ENCODE data around the gene MSI2.

The MSI2 gene

GRCh38 chr17:57247261-57247660 lies 9.1 kb upstream of the MSI2 start:
- H3K27ac ChIP-seq = no peak overlapping the region
- peaks cover 21% of the 10 kb centered on the region for H3K9me3 ChIP-seq (ENCODE audit: severe bottlenecking)
- DNase-seq = no peak
- H3K36me3 ChIP-seq = no peaks in the 10 kb centered on the region
- no peak for TF ChIP-seq CTCF (IDR thresholded peaks at IDR 0.05; ENCODE audit: low read depth, low read length)
- H3K4me3 ChIP-seq (ENCODE audit: low read depth, low read length) = no peak overlapping the region
- no peaks in the 10 kb centered on the region for H3K27me3 ChIP-seq (ENCODE audit: insufficient read depth, low read depth, severe bottlenecking)

- TF ChIP-seq CTCF (IDR thresholded peaks at IDR 0.05; ENCODE audit: low read depth, low read length) = no peak
- Histone ChIP-seq H3K9me3 (ENCODE audit: severe bottlenecking) (peaks cover 21% of the 10 kb centered on the region), H3K36me3 (no peaks in the 10 kb centered on the region), H3K27me3 (ENCODE audit: insufficient read depth, low read depth, severe bottlenecking) (no peaks in the 10 kb centered on the region), H3K27ac (no peak overlapping the region), H3K4me3 (ENCODE audit: low read depth, low read length) (no peak overlapping the region)
- DNase-seq = no peak
Observed at GRCh38 chr17:57247913-57248312, 8.4 kb upstream of the MSI2 start.

- no peak for TF ChIP-seq CTCF (IDR thresholded peaks at IDR 0.05; ENCODE audit: low read depth, low read length)
- no peaks in the 10 kb centered on the region for H3K36me3 ChIP-seq
Observed at GRCh38 chr17:57249520-57249919, 6.8 kb upstream of the MSI2 start.

GRCh38 chr17:57251211-57251787 lies 5.0 kb upstream of the MSI2 start:
- Histone ChIP-seq H3K27ac (no peak overlapping the region), H3K27me3 (ENCODE audit: insufficient read depth, low read depth, severe bottlenecking) (no peaks in the 10 kb centered on the region), H3K9me3 (ENCODE audit: severe bottlenecking) (peaks cover 19% of the 10 kb centered on the region), H3K4me3 (ENCODE audit: low read depth, low read length) (no peak overlapping the region), H3K36me3 (no peaks in the 10 kb centered on the region)
- TF ChIP-seq CTCF (IDR thresholded peaks at IDR 0.05; ENCODE audit: low read depth, low read length) = no peak
- DNase-seq = no peak

More at GRCh38 chr17:57249520-57249919, 6.8 kb upstream of the MSI2 start:
- Histone ChIP-seq H3K4me3 (ENCODE audit: low read depth, low read length) (no peak overlapping the region), H3K9me3 (ENCODE audit: severe bottlenecking) (peaks cover 21% of the 10 kb centered on the region), H3K27me3 (ENCODE audit: insufficient read depth, low read depth, severe bottlenecking) (no peaks in the 10 kb centered on the region), H3K27ac (no peak overlapping the region)
- DNase-seq = no peak

- H3K36me3 ChIP-seq = peaks cover 5% of the 10 kb centered on the region
- H3K27me3 ChIP-seq (ENCODE audit: insufficient read depth, low read depth, severe bottlenecking) = no peaks in the 10 kb centered on the region
- no peak for TF ChIP-seq CTCF (IDR thresholded peaks at IDR 0.05; ENCODE audit: low read depth, low read length)
- H3K4me3 ChIP-seq (ENCODE audit: low read depth, low read length) = no peak overlapping the region
- DNase-seq = no peak
- H3K9me3 ChIP-seq (ENCODE audit: severe bottlenecking) = peaks cover 14% of the 10 kb centered on the region
- H3K27ac ChIP-seq = no peak overlapping the region
Observed at GRCh38 chr17:57253362-57254065, 2.8 kb upstream of the MSI2 start.
